WI38 (cell line): ENCODE data around the gene PIK3R3.

Source experiments
- H3K4me3 ChIP-seq: 2 replicates; pipeline ENCODE4 v1.5.1; 2011; ENCODE audit warnings: low read depth, mild to moderate bottlenecking, control low read depth, low read length
- TF ChIP-seq, protein P1 (sequence below): IDR thresholded peaks from 2 replicates; pipeline ENCODE4 v1.5.1; 2012; ENCODE audit warnings: low read depth, mild to moderate bottlenecking, control low read depth, low read length

PIK3R3 gene

DNA sequence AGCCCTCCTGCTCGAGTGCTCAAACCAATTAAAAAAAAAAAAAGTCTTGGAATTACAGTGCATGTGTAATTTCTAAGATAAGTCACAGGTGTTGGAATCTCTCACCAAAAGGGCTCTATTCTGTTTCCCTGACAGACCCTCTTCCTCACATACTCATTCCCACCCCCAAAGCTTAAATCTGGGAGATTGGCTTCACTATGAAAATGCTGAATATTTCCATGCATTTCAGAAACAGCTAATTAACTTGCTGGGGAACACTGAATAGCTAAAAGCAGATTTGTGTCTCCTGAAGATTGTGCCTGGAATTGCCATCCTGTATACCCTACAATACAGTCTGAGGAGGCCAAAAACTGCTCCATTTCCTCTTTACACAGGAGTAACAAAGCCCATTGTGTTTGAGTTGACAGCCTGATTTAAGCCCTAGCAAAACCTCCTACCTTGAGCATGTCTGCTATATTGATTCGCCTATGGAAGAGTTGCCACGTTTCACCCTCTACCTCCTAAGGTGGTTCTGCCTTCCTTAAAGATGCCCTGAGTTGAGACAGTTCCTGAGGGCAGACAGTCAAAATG is 1.4 kb upstream of the PIK3R3 start:
- TF ChIP-seq, protein P1, sequence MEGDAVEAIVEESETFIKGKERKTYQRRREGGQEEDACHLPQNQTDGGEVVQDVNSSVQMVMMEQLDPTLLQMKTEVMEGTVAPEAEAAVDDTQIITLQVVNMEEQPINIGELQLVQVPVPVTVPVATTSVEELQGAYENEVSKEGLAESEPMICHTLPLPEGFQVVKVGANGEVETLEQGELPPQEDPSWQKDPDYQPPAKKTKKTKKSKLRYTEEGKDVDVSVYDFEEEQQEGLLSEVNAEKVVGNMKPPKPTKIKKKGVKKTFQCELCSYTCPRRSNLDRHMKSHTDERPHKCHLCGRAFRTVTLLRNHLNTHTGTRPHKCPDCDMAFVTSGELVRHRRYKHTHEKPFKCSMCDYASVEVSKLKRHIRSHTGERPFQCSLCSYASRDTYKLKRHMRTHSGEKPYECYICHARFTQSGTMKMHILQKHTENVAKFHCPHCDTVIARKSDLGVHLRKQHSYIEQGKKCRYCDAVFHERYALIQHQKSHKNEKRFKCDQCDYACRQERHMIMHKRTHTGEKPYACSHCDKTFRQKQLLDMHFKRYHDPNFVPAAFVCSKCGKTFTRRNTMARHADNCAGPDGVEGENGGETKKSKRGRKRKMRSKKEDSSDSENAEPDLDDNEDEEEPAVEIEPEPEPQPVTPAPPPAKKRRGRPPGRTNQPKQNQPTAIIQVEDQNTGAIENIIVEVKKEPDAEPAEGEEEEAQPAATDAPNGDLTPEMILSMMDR = no peak

DNA sequence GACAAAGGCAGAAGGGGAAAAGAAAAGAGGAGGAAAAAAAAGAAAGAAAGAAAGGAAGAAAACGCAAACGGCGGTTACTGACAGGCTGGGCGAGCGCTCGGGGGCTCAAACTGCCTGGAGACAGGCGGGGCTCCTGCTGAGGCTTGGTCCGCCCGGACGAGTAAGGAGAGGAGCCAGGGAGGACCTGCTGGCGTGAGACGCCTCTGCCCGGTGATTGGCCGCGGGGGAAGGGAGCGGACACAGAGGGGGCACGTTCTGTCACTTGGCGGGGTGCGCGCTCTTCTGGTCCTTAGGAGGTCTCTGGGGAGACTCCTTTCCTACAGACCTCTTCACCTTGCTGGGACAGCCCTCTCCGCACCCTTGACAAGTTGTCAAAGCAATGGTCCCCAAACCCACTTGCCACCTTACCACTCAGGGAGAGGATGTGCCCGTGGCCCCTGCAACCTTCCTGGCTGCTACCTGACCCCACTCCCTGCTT is 791 bp upstream of the PIK3R3 start:
- H3K4me3 ChIP-seq = peak overlapping the region; percentile 64
- TF ChIP-seq, protein P1 = no peak

More for the DNA sequence above, 1.4 kb upstream of the PIK3R3 start:
- peak overlapping the region; percentile 64 for H3K4me3 ChIP-seq

DNA sequence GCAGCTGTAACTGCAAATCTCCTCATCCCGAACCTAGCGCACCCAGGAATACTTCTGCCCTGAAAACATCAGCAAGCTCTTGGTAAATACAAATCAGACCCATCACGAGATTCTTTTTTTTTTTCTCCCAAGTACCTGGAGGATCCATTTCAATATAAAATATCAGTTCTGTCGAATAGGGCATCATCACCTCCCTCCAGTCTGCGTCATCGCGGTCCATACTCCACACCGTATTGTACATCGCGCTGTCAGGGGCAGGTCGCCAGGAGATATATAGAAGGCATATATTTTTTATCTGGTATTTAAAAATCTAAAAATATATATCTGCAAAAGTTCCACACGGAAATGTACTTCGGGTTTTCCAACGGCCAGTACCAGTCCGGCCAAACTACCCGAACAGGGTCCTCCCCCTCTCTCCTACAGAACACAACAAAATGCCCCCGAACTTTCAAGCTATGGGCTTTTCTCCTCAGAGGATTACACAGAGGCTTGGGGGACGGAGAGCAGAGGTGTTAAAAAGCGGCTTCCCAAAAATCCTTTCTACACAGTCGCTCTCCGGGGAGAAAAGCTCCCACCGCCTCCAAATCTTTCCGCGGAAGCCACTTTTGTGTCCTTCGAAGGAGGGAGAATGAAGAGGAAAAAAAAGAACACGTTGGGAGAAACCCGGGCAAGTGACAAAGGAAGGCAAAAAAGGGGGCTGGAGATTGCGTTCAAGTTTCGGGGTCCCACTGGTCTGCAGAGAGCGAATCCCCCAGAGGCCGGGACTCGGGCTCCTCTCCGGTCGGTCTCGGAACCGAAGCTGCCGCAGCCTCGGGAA is 509 bp downstream of the PIK3R3 start:
- TF ChIP-seq, protein P1 = no peak
- peak overlapping the region; percentile 64 for H3K4me3 ChIP-seq

DNA sequence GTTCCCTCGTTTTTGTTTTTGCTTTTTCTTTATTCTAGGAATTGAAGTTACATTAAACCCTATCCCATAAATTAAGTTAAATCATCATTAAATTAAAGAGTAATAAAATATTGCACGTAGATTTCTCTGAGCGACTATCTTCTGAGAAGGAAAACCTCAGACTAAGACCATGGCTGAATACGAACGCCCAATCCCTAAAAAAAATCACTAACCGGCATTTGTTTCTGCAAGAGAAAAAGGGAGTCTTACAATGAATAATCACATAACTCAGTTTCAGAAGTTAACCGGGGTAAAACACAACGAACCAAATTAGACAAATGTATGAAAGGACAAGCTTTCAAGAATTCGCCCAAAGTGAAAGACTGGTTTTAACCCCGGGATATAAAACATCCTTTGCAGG is 1.3 kb downstream of the PIK3R3 start:
- H3K4me3 ChIP-seq = peak overlapping the region; percentile 64
- TF ChIP-seq, protein P1 = no peak

DNA sequence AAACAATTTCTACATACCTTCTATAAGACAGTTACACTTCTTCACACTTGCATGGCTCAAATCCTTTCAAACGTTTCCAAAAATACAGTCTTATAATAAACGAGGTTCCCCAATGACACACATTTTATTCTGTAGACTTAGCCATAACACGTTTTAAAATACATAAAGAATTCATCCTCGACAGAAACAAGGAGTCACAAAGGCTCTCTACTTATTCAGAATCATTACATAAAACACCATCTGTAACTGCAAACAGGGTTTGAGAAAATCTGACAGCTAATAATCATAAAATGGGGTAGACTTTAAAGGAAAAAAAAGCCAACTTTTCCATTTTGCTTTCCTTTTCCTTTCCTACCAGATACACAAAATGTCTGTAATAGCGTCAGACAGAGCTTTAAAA is 1.8 kb downstream of the PIK3R3 start:
- TF ChIP-seq, protein P1 = no peak

DNA sequence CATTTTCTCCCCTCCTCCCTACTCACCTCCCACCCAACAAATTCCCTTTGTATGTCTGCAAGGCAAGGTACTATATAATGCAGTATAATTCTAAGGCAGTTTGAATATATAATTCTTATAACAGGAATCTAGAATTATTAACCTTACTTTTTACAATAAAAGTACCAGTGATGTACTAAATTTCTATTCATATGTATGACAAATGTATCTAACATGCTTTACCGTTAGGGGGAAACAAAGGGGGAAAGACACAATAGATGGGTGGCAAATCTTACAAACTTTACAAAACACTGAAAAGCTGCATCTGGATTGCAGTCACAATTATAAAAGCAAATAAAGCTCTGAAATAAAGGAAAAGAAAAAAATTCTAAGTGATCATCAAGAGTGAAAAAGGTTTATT is 2.3 kb downstream of the PIK3R3 start:
- TF ChIP-seq, protein P1 = no peak
- H3K4me3 ChIP-seq = peak overlapping the region; percentile 64

More for the DNA sequence above, 1.8 kb downstream of the PIK3R3 start:
- peak overlapping the region; percentile 64 for H3K4me3 ChIP-seq

DNA sequence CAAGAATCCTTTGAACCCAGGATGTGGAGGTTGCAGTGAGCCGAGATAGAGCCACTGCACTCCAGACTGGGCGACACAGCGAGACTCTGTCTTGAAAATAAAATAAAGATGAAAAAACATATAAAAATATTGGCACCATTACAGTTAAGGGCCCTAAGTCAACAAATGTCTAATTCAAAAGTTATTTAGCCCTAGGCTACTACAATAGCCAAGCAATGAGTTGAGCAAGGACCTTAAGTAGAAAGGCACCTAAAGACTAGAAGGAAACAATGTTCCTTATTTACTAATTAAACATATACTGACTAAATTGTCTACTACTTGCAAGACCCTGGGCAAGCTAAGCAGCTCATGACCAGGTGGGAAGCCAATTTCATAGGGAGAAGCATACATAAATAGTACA is 4.1 kb downstream of the PIK3R3 start:
- no peak overlapping the region for H3K4me3 ChIP-seq
- TF ChIP-seq, protein P1 = no peak
